CD14-positive monocyte (primary cell): ENCODE measurements around the gene SLC26A9. TPM values are rescaled to one million over a fixed set of nuclear protein-coding genes. Genes with fewer than 3 reads are reported as not detected.
A peak's percentile ranks its signal among the peaks of the same experiment; 100 is the strongest.

ENCODE experiments used
- DNase-seq, 3 donors: peaks; one replicate each; pipeline ENCODE4 v3.0.0-alpha.2; 2011 to 2022
- H2AFZ ChIP-seq: 2 replicates; pipeline ENCODE4 v1.6.0; 2012; ENCODE audit warnings: mild to moderate bottlenecking, low read depth, low read length, inconsistent platforms; ENCODE audit not compliant: insufficient read depth, poor library complexity, severe bottlenecking
- H3K27ac ChIP-seq, 2 donors: 1 replicate in 1 of 2; 2 replicates in 1 of 2; pipeline ENCODE4 v1.5.1; 2012 to 2013; ENCODE audit warnings: low read length in 2 of 2, control low read depth in 1 of 2, inconsistent platforms in 1 of 2, low read depth in 1 of 2, mild to moderate bottlenecking in 1 of 2
- H3K27me3 ChIP-seq, 2 donors: one replicate each; pipeline versions ENCODE4 v1.6.0 to v1.6.1; 2011 to 2013; ENCODE audit warnings: low read length in 2 of 2; ENCODE audit not compliant: control insufficient read depth in 2 of 2, insufficient read depth in 2 of 2
- H3K36me3 ChIP-seq, 2 donors: replicated peaks in 1 of 2; 1 replicate in 1 of 2; 2 replicates in 1 of 2; pipeline versions ENCODE4 v1.5.1 to v1.6.1; 2012 to 2013; ENCODE audit warnings: low read length in 2 of 2, control low read depth in 1 of 2, inconsistent platforms in 1 of 2, mild to moderate bottlenecking in 1 of 2; ENCODE audit not compliant: insufficient read depth in 2 of 2, control insufficient read depth in 1 of 2
- H3K4me1 ChIP-seq, 2 donors: 1 replicate in 1 of 2; 2 replicates in 1 of 2; pipeline versions ENCODE4 v1.5.1 to v1.6.1; 2012 to 2013; ENCODE audit warnings: low read length in 2 of 2, control low read depth in 1 of 2, inconsistent platforms in 1 of 2, mild to moderate bottlenecking in 1 of 2, moderate library complexity in 1 of 2; ENCODE audit not compliant: insufficient read depth in 2 of 2, control insufficient read depth in 1 of 2
- H3K4me2 ChIP-seq: replicated peaks from 2 replicates; pipeline ENCODE3; 2012; ENCODE audit warnings: low read length, moderate library complexity, mild to moderate bottlenecking; ENCODE audit not compliant: poor library complexity, severe bottlenecking; ENCODE audit errors: extremely low read depth
- H3K4me3 ChIP-seq, 3 experiments: fragments of 200-600 bp in 1 of 3; sonication (generic) in 1 of 3; replicated peaks in 1 of 3; 1 replicate in 2 of 3; 2 replicates in 1 of 3; pipeline ENCODE4 v1.5.1; 2011 to 2013; ENCODE audit warnings: low read length in 3 of 3, mild to moderate bottlenecking in 3 of 3, control low read depth in 2 of 3, low read depth in 2 of 3, inconsistent platforms in 1 of 3, moderate library complexity in 1 of 3
- H3K79me2 ChIP-seq: 2 replicates; pipeline ENCODE4 v1.6.0; 2012; ENCODE audit warnings: mild to moderate bottlenecking, control low read depth, inconsistent platforms, low read length, moderate library complexity; ENCODE audit not compliant: insufficient read depth
- H3K9ac ChIP-seq: 2 replicates; pipeline ENCODE4 v1.6.0; 2017; ENCODE audit warnings: low read length, mild to moderate bottlenecking; ENCODE audit not compliant: insufficient read depth, poor library complexity, severe bottlenecking
- H3K9me3 ChIP-seq, 2 donors: replicated peaks in 1 of 2; 1 replicate in 1 of 2; 2 replicates in 1 of 2; pipeline versions ENCODE4 v1.5.1 to v1.6.1; 2012 to 2013; ENCODE audit warnings: low read length in 2 of 2, control low read depth in 1 of 2; ENCODE audit not compliant: control insufficient read depth in 1 of 2, insufficient read depth in 1 of 2
- H4K20me1 ChIP-seq: 2 replicates; pipeline ENCODE4 v1.6.0; 2012; ENCODE audit warnings: mild to moderate bottlenecking, low read length, control low read depth, moderate library complexity; ENCODE audit not compliant: insufficient read depth
- H3K27ac Mint-ChIP-seq, 7 donors: one replicate each; pipeline ENCODE4 v1.8.0; 2020; ENCODE audit warnings: mild to moderate bottlenecking in 7 of 7, mixed read lengths in 7 of 7, moderate library complexity in 6 of 7, inconsistent platforms in 2 of 7
- H3K27me3 Mint-ChIP-seq, 3 donors: one replicate each; pipeline ENCODE4 v1.8.0; 2021 to 2022; ENCODE audit warnings: low read depth in 3 of 3, mild to moderate bottlenecking in 3 of 3, mixed read lengths in 3 of 3, moderate library complexity in 3 of 3, inconsistent platforms in 1 of 3
- H3K36me3 Mint-ChIP-seq, 2 donors: one replicate each; pipeline ENCODE4 v1.8.0; 2020; ENCODE audit warnings: mixed read lengths in 2 of 2, inconsistent platforms in 1 of 2, mild to moderate bottlenecking in 1 of 2
- H3K4me1 Mint-ChIP-seq: one replicate; pipeline ENCODE4 v1.8.0; 2020; ENCODE audit warnings: mild to moderate bottlenecking, mixed read lengths
- H3K4me3 Mint-ChIP-seq, 2 donors: one replicate each; pipeline ENCODE4 v1.8.0; 2020; ENCODE audit warnings: mild to moderate bottlenecking in 2 of 2, mixed read lengths in 2 of 2, moderate library complexity in 1 of 2
- H3K9me3 Mint-ChIP-seq, 7 donors: one replicate each; pipeline ENCODE4 v1.8.0; 2020 to 2022; ENCODE audit warnings: mixed read lengths in 7 of 7, mild to moderate bottlenecking in 6 of 7, moderate library complexity in 6 of 7, inconsistent platforms in 2 of 7
- CTCF ChIP-seq: fragments of 200-600 bp; IDR thresholded peaks from one replicate; pipeline ENCODE4 v1.8.0; 2022; ENCODE audit warnings: antibody characterized with exemption, mild to moderate bottlenecking
- WGBS: methylation state at CpG from one replicate; pipeline ENCODE4 v1.1.5; 2013; ENCODE audit warnings: missing lambda C conversion rate; ENCODE audit not compliant: insufficient coverage; 5-methylcytosine and 5-hydroxymethylcytosine counted together
- intact Hi-C, 2 donors: fragments of 100-400 bp; cut with micrococcal nuclease; formaldehyde crosslinking; loops; one replicate each; pipeline versions ENCODE4 v1.15.0 to v1.15.1; 2023
- polyA plus RNA-seq, 3 donors: library from polyadenylated mRNA; depleted of rRNA in 1 of 3; unstranded in 2 of 3; stranded (reverse) in 1 of 3; fragments of 300-500 nt in 2 of 3; fragments of >200 nt in 1 of 3; fragmentation: Illumina TruSeq in 2 of 3; gene quantifications; 1 replicate in 2 of 3; 2 replicates in 1 of 3; pipeline ENCODE4 v1.2.3, GENCODE V29; 2012 to 2021

The SLC26A9 gene
- polyA plus RNA-seq, 3 donors, result 0.04 TPM; not detected in 2

- Histone ChIP-seq H3K9me3 (no peaks in the 10 kb centered on the region), H3K36me3 (no peaks in the 10 kb centered on the region), H3K9ac (no peak overlapping the region), H2AFZ (no peak overlapping the region), H3K27me3 (no peaks in the 10 kb centered on the region), H3K4me2 (peak overlapping the region; percentile 62), H3K79me2 (no peaks in the 10 kb centered on the region), H3K4me3 (no peak overlapping the region), H4K20me1 (no peaks in the 10 kb centered on the region), H3K27ac (peak overlapping the region in 1 of 2 donors; percentile 78), H3K4me1 (peaks cover 39 to 75% of the 10 kb centered on the region in 2 donors)
- Mint-ChIP-seq H3K27ac (no peak overlapping the region), H3K4me1 (peaks cover 49% of the 10 kb centered on the region), H3K27me3 (peaks cover 5 to 18% (median 13%) of the 10 kb centered on the region in 3 donors), H3K4me3 (no peak overlapping the region), H3K36me3 (peaks cover 0 to 2% of the 10 kb centered on the region in 2 donors), H3K9me3 (peaks cover 0 to 1% (median 0%) of the 10 kb centered on the region in 7 donors)
- no peak for TF ChIP-seq CTCF
- no peak for DNase-seq
- intact Hi-C loops, result no loop called here
- 100% methylated on average over 3 of the region's 7 CpGs for WGBS
Observed at GRCh38 chr1:205934788-205935187, 8.5 kb downstream of the SLC26A9 start.

- WGBS, result 53% methylated on average over 3 of the region's 7 CpGs
- peaks cover 39 to 79% of the 10 kb centered on the region in 2 donors for H3K4me1 ChIP-seq
- intact Hi-C loops, result no loop called here
- H3K27ac ChIP-seq, result peak overlapping the region in 1 of 2 donors; percentile 78
- peak overlapping the region in 1 of 3 experiments; percentile 52 for H3K4me3 ChIP-seq
- Mint-ChIP-seq H3K4me1 (peaks cover 51% of the 10 kb centered on the region), H3K36me3 (peaks cover 0 to 2% of the 10 kb centered on the region in 2 donors), H3K9me3 (peaks cover 0 to 1% (median 0%) of the 10 kb centered on the region in 7 donors), H3K27me3 (peaks cover 3 to 14% (median 13%) of the 10 kb centered on the region in 3 donors), H3K4me3 (peak overlapping the region in 1 of 2 donors; percentile 76), H3K27ac (peak overlapping the region; percentile 3 to 87 (median 83))
- peak; percentile 55 to 84 (median 69) for DNase-seq
- no peak for TF ChIP-seq CTCF
- no peaks in the 10 kb centered on the region for H3K36me3 ChIP-seq
- H3K27me3 ChIP-seq, result no peaks in the 10 kb centered on the region
- no peaks in the 10 kb centered on the region for H4K20me1 ChIP-seq
- no peaks in the 10 kb centered on the region for H3K9me3 ChIP-seq
- H3K79me2 ChIP-seq, result no peaks in the 10 kb centered on the region
- H2AFZ ChIP-seq, result no peak overlapping the region
- peak overlapping the region; percentile 62 for H3K4me2 ChIP-seq
- no peak overlapping the region for H3K9ac ChIP-seq
Observed at GRCh38 chr1:205933671-205934618, 9.3 kb downstream of the SLC26A9 start.
